HepG2 (cell line): ENCODE measurements around the gene URB1. TPM values are rescaled to one million over a fixed set of nuclear protein-coding genes. Genes with fewer than 3 reads are reported as not detected.

Experiments used
- CBFB ChIP-seq: sonication (generic); formaldehyde crosslinking; IDR thresholded peaks from 2 replicates; pipeline ENCODE4 v1.4.0; 2020; ENCODE audit warnings: missing genetic modification reagents
- DMAP1 ChIP-seq: IDR thresholded peaks from 2 replicates; pipeline ENCODE4 v1.6.1; 2016
- EZH2 ChIP-seq: conservative IDR thresholded peaks from 2 replicates; pipeline ENCODE4 v1.6.1; 2012; ENCODE audit warnings: mild to moderate bottlenecking, low read depth, low read length, moderate library complexity
- FOXC1 ChIP-seq: sonication (generic); formaldehyde crosslinking; IDR thresholded peaks from 2 replicates; pipeline ENCODE4 v1.8.0; 2022; ENCODE audit warnings: mild to moderate bottlenecking, missing genetic modification reagents, borderline replicate concordance
- FOXJ3 ChIP-seq: sonication (generic); formaldehyde crosslinking; IDR thresholded peaks from 2 replicates; pipeline ENCODE4 v1.4.0; 2020; ENCODE audit warnings: missing genetic modification reagents, mild to moderate bottlenecking, borderline replicate concordance
- HBP1 ChIP-seq: IDR thresholded peaks from 2 replicates; pipeline ENCODE4 v1.6.1; 2016; ENCODE audit warnings: low read depth, control low read depth
- HCFC1 ChIP-seq: fragments of 150-350 bp; IDR thresholded peaks from 2 replicates; pipeline ENCODE4 v1.6.1; 2014; ENCODE audit warnings: low read depth, low read length
- IRF9 ChIP-seq: sonication (generic); formaldehyde crosslinking; IDR thresholded peaks from 2 replicates; pipeline ENCODE4 v1.8.0; 2022; ENCODE audit warnings: missing genetic modification reagents, mild to moderate bottlenecking, borderline replicate concordance
- ISL2 ChIP-seq: sonication (generic); formaldehyde crosslinking; IDR thresholded peaks from 2 replicates; pipeline ENCODE4 v1.5.0; 2020; ENCODE audit warnings: missing genetic modification reagents
- MAFK ChIP-seq, 2 experiments: IDR thresholded peaks in 1 of 2; conservative IDR thresholded peaks in 1 of 2; 2 replicates each; pipeline ENCODE4 v1.6.1; 2011; ENCODE audit warnings: improper control_type of control experiment in 2 of 2, low read length in 2 of 2
- PHF20 ChIP-seq: sonication (generic); formaldehyde crosslinking; IDR thresholded peaks from 2 replicates; pipeline ENCODE4 v1.5.0; 2020; ENCODE audit warnings: mild to moderate bottlenecking, missing genetic modification reagents
- RAD21 ChIP-seq: fragments of 450-650 bp; formaldehyde crosslinking; IDR thresholded peaks from 2 replicates; pipeline ENCODE4 v1.5.0; 2020; ENCODE audit warnings: mild to moderate bottlenecking
- REL ChIP-seq: sonication (generic); formaldehyde crosslinking; conservative IDR thresholded peaks from 2 replicates; pipeline ENCODE4 v1.8.0; 2022; ENCODE audit warnings: mild to moderate bottlenecking, missing genetic modification reagents, moderate library complexity
- SMAD1 ChIP-seq: sonication (generic); formaldehyde crosslinking; IDR thresholded peaks from 2 replicates; pipeline ENCODE4 v1.4.0; 2020; ENCODE audit warnings: missing genetic modification reagents, low read depth, mild to moderate bottlenecking, borderline replicate concordance
- TFAP4 ChIP-seq: sonication (generic); IDR thresholded peaks from 2 replicates; pipeline ENCODE4 v1.6.1; 2016; ENCODE audit warnings: low read depth, borderline replicate concordance
- TIGD3 ChIP-seq: sonication (generic); formaldehyde crosslinking; IDR thresholded peaks from 2 replicates; pipeline ENCODE4 v1.5.1; 2020; ENCODE audit warnings: mild to moderate bottlenecking, missing genetic modification reagents, borderline replicate concordance
- U2AF2 ChIP-seq: fragments of 200-400 bp; formaldehyde crosslinking; IDR thresholded peaks from 2 replicates; pipeline ENCODE4 v1.6.1; 2017; ENCODE audit warnings: low read depth, mild to moderate bottlenecking, low read length
- YY1 ChIP-seq: IDR thresholded peaks from 2 replicates; pipeline ENCODE4 v1.6.1; 2011; ENCODE audit warnings: low read length, low read depth, moderate library complexity, mild to moderate bottlenecking; ENCODE audit not compliant: insufficient read depth, insufficient replicate concordance
- ZBTB37 ChIP-seq: sonication (generic); formaldehyde crosslinking; IDR thresholded peaks from 2 replicates; pipeline ENCODE4 v1.4.0; 2020; ENCODE audit warnings: mild to moderate bottlenecking, missing genetic modification reagents
- ZBTB38 ChIP-seq: sonication (generic); formaldehyde crosslinking; IDR thresholded peaks from 2 replicates; pipeline ENCODE4 v1.5.1; 2020; ENCODE audit warnings: mild to moderate bottlenecking, missing genetic modification reagents
- ZNF30 ChIP-seq: sonication (generic); formaldehyde crosslinking; IDR thresholded peaks from 2 replicates; pipeline ENCODE4 v1.5.0; 2020; ENCODE audit warnings: mild to moderate bottlenecking, missing genetic modification reagents
- ZSCAN25 ChIP-seq: sonication (generic); formaldehyde crosslinking; IDR thresholded peaks from 2 replicates; pipeline ENCODE4 v1.8.0; 2022; ENCODE audit warnings: mild to moderate bottlenecking, missing genetic modification reagents
- polyA plus RNA-seq, 8 experiments: library from polyadenylated mRNA; depleted of rRNA in 3 of 8; stranded (reverse) in 7 of 8; unstranded in 1 of 8; fragments of >200 nt; fragmentation: Illumina TruSeq in 4 of 8; extraction: Trizol in 4 of 8; gene quantifications; 2 replicates each; pipeline versions ENCODE4 v1.2.1 to v1.2.3, GENCODE V29; 2011 to 2016; ENCODE audit warnings: low read depth in 4 of 8, missing spikeins in 1 of 8, mixed read lengths in 1 of 8; ENCODE audit not compliant: insufficient read depth in 1 of 8
- total RNA-seq, 5 experiments: library from RNA; depleted of rRNA; stranded (reverse); fragments of >200 nt; fragmentation: Illumina TruSeq; extraction: Trizol; gene quantifications; 2 replicates each; pipeline ENCODE4 v1.2.3, GENCODE V29; 2016; ENCODE audit warnings: low read depth in 1 of 5

Gene URB1
- total and polyA plus RNA-seq, 2 of the 13 experiments (the other 11 are each of a cell fraction or from before 2014, with no cell fraction given), result 4.5 to 16.7 TPM

GRCh38 chr21:32392880-32393676 is at the start of gene URB1 (continued):
- TF ChIP-seq CBFB (CRISPR knock-in tag) (0 out of 2 replicates have a peak, but pooled peaks have one; percentile 7), DMAP1 (CRISPR knock-in tag) (peak; percentile 94), U2AF2 (no peak), ZBTB38 (CRISPR knock-in tag) (peak; percentile 64), RAD21 (CRISPR knock-in tag) (0 out of 2 replicates have a peak, but pooled peaks have one; percentile 10), ZNF30 (CRISPR knock-in tag) (no peak), HCFC1 (no peak; the same call in 1 of the 2 replicates), EZH2 (no peak), MAFK (conservative IDR thresholded peaks at IDR 0.05 in 1 of 2, IDR thresholded peaks at IDR 0.05 in 1 of 2; ENCODE audit: low read length in 2 of 2) (no peak), YY1 (peak; percentile 49), ISL2 (CRISPR knock-in tag) (peak; percentile 58; the same call in 1 of the 2 replicates), SMAD1 (0 out of 2 replicates have a peak, but pooled peaks have one; percentile 75), PHF20 (CRISPR knock-in tag) (peak; percentile 89), FOXC1 (CRISPR knock-in tag) (peak; percentile 62; the same call in 1 of the 2 replicates), TIGD3 (CRISPR knock-in tag) (0 out of 2 replicates have a peak, but pooled peaks have one; percentile 68), HBP1 (CRISPR knock-in tag) (no peak; the same call in 1 of the 2 replicates), IRF9 (0 out of 2 replicates have a peak, but pooled peaks have one; percentile 17), ZSCAN25 (CRISPR knock-in tag) (no peak), ZBTB37 (CRISPR knock-in tag) (peak; percentile 76; the same call in 1 of the 2 replicates), TFAP4 (peak; percentile 39; the same call in 1 of the 2 replicates), REL (CRISPR knock-in tag) (no peak), FOXJ3 (0 out of 2 replicates have a peak, but pooled peaks have one; percentile 52)
